Mesenteric fat pad (tissue), 1 donor: ENCODE measurements around the gene IQCE. TPM values are rescaled to one million over a fixed set of nuclear protein-coding genes. Genes with fewer than 3 reads are reported as not detected.

Source experiments
- DNase-seq: peaks from one replicate; pipeline ENCODE4 v3.0.0-alpha.2; 2020; ENCODE audit warnings: low spot score
- long read RNA-seq: library from polyadenylated mRNA; unstranded; transcript quantifications from one replicate; pipeline ENCODE4 v2.0.0, GENCODE V29; 2020
- total RNA-seq: library from RNA; stranded (reverse); fragmentation: NEBNext Ultra II Directional; extraction: Animal tissue kit (Norgen Biotek cat#: 25700); gene quantifications from one replicate; pipeline ENCODE4 v1.2.1, GENCODE V29; 2021
- donor health status: DM: yes; HTN: yes; CAD: no.

The IQCE gene
- total RNA-seq: 14.4 TPM
- long read RNA-seq, full-length matches to known transcripts: 1 of 17 reads
- long read RNA-seq, partial matches to known transcripts: 13 of 17 reads
- long read RNA-seq, other reads (novel, unspliced or antisense): 3 of 17 reads

DNA sequence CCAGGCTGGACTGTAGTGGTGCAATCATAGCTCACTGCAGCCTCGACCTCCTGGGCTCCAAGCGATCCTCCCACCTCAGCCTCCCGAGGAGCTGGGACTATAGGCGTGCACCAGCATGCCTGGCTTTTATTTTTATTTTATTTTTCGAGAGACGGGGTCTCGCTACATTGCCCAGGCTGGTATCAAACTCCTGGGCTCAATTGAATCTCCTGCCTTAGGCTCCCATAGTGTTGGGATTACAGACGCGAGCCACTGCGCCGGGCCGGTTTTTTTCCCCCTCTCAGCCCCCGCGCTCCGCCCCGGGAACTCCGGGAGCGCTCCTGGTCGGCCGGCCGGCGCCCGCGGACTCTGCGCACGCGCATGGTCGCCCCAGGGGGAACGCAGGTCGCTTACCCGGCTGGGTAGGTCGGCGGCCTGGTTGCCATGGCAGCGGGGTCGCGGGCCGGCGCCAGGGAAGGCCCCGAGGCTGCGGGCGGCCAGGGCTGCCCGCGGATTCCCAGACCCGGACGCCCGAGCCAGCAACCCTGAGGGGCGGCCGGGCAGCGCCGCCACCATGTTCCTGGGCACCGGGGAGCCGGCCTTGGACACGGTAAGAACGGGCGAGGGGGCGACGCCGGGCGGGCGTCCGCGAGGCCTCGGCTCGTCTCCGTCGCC, at the start of gene IQCE:
Gene IQCE (plus strand): TSS at position 351 of the 654 bp plus-strand sequence. CDS start 203 bp downstream, at position 554.
- DNase-seq: peak; percentile 99

DNA sequence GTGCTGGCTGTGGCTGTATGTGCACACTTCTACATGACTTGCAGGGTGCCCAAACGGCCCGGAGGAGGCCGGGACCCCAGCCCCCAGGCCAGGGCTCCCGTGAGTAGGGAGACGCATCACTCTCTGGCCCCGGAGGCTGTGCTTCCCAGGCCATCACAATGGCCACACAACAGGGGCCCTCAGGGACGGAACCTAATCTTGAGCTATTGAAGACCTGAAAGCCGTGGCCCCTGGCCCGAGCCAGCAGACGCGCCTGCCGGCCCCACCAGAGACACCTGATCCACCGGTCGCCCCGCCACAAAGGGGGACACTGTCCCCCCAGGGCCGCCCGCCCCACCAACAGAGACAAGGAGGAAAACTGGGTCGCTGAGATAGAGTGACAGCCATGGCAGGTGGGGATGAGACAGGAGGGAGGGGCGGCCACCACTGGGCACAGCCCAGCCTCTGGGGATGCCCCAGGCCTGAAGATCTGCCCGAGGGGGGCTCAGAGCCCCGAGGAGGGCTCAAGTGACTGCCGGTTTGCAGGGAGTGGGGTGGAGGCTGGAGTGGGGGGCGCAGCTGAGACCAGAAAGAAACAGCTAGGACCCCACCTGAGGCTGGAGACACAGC, 49.4 kb upstream of the IQCE start:
- no peak for DNase-seq

DNA sequence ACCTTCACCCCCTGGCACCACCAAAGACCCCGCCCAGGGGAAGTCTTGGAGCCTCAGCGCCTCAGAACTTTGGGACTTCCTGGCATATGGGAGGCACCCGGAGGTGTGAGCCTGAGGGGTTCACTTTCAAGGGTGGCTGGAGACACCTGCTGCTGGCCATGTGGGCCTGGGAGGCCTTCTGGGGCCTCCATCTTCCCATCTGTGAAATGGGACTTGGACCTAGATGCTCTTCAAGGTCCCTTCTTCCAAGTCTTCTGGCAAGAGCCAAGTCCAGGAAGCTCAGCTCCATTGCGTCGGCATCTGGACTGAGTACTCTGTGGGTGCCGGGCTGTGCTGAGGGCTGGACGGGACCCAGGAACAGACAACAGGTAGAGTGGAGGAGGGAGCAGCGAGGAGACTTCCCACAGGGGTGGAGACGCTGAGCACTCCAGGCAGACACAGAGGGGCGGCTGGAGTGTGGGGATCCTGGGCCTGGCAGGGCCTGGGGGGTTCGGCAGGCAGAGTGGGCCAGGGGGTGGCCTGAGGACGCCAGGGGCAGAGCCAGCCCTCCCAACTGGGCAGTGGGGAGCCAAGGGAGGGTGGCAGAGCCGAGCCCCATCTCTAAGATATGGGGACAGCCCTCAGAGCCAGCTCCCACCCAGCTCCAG, 48.5 kb upstream of the IQCE start:
- no peak for DNase-seq

DNA sequence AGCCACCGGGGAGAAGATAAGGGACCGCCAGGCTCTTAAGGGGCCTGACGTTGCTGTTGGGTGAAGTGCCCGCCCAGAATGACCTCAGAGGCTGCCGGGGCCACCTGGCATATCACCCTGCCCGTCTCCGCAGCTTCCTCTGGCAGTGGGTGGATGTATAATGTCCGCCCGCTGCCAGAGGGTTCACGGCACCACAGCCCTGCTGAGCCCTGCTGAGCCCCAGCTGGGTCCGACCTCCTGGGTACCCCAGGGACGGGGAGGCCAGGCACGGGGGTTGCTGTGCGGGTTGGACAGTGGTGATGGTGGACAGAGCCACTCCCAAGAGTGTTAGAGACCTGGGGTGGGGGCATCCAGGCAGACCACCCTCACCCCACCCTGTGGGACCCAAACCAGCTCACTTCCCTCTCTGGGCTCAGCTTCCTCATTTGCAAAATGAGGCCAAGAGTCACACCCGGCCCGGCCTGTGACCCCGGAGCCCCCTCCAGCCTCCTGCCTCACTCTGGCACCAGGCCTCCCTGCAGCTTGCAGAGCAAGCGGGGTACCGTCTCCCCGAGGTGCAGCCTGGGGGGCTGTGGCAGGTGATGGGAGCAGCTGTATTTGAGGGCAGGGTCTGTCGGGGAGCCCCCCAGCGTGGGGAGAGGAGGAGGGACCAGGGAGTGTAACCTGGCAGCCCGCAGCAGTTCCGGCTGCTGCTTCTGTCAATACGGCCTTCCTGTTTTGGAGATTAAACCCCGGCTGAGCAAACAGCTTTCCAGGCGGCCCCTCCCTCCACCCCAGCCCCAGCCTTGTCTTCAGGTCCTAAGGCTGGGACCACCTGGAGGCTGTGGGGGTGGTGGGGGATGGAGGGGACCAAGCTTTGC, 47.6 kb upstream of the IQCE start:
- no peak for DNase-seq

DNA sequence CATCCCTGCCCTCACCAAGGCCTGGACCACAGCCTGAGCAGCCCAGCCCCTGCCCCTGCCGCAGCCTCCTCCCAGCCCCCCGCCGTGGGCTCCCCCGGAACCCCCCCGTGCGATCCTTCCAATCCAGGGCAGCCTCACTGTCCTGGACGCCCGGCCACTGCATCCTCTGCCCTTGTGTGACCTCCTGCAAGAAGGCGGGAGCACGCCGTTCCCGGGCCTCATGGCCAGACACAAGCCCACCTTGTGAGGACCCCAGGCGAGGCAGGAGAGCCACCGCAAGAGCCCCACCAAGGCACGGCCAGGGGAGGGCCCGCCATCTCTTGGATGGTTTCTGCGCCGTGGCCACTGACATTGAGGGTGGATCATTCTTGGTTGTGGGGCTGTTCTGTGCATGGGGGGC, 47.0 kb upstream of the IQCE start:
- DNase-seq: no peak

- DNase-seq: no peak
Observed at GRCh38 chr7:2512179-2512661, 46.6 kb upstream of the IQCE start.

- DNase-seq: no peak
Observed at GRCh38 chr7:2512713-2513112, 46.1 kb upstream of the IQCE start.

DNA sequence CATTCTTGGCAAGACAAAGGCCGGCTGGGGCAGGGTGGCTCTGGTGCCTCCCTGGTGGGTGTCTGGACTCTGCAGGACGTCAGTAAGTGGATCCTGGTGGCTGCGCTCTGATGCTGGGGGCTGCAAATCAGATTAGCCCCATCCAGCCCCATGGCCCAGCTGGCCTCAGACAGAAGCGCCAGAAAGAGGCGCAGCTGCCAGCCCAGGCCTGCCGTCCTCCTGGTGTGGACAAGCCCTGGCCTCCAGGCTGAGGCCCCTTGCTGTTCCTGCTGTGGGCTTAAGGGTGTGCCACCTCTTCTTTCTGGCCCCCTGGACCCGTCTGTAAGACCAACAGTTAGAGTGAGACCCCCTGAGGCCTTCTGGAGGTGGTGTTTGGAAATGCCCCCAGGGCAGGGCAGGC, 45.1 kb upstream of the IQCE start:
- no peak for DNase-seq

- DNase-seq: no peak
Observed at GRCh38 chr7:2514473-2515423, 44.0 kb upstream of the IQCE start.

- no peak for DNase-seq
Observed at GRCh38 chr7:2515424-2516193, 43.2 kb upstream of the IQCE start.

GRCh38 chr7:2516194-2516555, 42.6 kb upstream of the IQCE start:
- no peak for DNase-seq

- no peak for DNase-seq
Observed at GRCh38 chr7:2517026-2517425, 41.8 kb upstream of the IQCE start.

DNA sequence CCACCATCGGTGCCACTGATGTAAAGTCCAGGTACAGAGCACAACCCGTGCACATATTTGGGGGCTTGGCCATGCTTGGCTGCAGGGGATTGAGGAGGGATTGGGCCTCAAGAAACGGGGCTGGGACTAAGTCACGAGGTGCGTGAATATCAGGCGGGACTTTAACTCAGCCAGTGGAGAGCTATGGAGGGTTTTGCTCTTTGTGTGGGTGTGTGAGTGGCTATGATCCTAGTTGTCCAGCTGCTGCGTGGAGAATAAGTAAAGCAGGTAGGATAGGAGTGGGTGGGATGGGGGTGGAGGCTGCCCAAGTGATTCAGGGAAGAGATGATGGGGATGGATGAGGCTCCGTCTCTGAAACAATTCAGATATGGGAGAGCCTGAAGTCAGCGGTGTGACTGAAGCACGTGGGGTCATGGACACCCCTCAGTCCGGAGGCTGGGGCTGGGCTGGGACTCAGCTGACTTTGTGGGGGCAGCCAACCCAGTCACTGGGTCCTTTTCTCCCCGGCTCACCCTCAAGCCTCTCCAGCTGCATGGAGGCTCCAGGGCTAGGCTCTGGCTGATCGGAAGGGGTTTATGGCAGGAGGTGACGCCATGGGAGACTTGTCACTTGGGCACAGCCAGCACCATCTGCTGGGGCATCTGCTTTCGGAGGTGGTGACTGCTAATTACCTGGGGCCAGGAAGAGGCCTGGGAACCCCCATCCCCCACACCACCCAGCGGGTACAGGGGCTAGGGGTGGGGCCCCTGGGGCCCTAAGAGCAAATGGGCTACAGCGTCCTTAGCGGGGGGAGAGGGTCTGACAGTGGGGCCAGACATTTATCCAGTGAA, 40.9 kb upstream of the IQCE start:
- no peak for DNase-seq

- no peak for DNase-seq
Observed at GRCh38 chr7:2518737-2519118, 40.1 kb upstream of the IQCE start.

- no peak for DNase-seq
Observed at GRCh38 chr7:2519119-2519930, 39.5 kb upstream of the IQCE start, which contains the start of gene LFNG. Gene LFNG (plus strand): TSS chr7:2519774. CDS start chr7:2519862, 88 bp downstream.

GRCh38 chr7:2520131-2520760, 38.5 kb upstream of the IQCE start:
- no peak for DNase-seq

DNA sequence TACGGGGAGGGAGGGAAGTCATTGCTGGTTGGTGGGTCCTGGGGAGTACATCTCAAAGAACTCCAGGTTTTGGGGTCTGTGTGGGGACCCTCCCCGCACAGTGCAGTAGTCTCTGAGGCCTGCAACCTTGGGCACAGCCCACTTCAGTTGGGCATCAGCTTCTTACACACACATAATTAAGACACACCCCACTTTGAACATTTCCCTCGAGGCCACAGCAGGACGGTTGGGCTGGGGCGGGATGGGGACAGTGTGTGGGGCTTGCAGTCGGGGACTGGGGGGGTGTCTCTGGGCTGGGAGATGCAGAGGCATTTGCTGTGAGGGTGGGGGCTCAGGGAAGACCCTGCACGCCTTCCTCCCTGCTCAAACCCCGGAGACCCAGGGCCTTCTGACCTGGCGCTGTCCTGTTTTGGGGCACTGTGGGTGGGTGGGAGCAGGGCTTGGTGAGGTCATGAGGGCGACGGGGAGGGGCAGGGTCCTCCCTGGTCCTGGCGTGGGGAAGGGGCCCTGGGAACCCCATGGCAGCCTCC, 38.0 kb upstream of the IQCE start:
- DNase-seq: no peak
